Activated T-cell treated with anti-CD3 and anti-CD28 coated beads for 4 hours (primary cell): ENCODE results near the gene GBX1.
A peak's percentile ranks its signal among the peaks of the same experiment; 100 is the strongest.

Experiments
- DNase-seq: peaks from one replicate; pipeline ENCODE4 v3.0.0-alpha.2; 2020

Gene GBX1

DNA sequence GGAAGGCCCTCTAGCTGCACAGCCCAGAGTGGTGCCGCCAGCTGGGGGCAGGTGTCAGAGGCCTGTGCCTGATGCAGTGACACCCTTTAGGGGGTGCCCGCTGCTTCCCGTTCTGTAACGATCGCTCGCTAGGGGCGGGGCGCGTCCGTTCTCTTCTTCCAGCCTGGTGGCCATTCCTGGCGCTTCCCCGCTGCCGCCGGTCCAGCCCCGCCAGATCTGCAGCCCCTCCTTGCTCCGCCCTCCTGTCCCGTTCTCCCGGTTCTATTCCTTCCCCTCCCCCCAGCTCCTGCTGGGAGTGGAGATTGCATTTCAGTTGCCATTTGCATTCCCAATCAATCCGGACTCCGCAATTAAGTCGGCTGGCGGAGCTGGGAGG, 42.0 kb downstream of the GBX1 start:
- no peak for DNase-seq

DNA sequence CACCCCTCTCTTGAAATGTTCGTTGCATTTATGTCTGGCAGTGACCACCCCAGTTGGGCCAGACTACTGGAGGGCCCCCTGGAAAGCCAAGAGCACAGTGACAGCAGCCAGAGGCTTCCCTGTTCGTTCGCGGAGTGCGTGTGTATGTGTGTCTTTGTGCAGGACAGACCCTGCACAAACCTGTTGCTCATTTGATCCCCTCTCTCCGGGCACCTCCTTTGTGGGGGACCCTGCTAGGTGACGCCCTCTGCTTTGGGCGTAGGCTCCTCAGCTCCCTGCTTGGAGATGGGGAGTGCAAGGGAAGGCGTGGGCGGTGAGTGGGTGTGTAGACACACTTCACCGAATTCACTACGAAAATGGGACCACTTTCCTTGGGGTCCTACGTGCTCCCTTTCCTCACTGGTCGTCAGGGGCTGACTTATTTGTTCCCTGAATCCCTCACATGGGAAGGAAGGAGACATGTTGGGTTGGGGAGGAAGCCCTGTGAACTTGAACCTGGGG, 42.5 kb downstream of the GBX1 start:
- no peak for DNase-seq

DNA sequence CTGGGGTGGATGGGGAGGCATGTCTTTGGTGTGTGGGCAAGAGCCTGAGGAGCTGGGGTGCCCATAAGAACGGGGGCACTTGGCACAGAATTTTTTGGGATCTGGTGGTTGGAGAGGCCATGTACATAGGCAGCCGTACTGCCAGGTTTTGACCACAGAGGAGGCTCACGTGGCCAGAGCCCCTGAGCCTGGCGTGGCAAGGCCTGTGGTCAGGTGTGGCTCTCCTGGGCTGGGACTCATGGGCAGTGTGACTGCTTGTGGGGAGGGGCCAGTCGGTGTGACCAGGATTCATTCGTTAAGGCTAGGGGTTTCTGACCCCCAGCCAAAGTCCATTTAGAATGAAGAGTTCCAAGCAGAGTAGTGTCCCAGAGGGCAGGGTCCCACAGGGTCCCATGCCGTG, 43.0 kb downstream of the GBX1 start:
- DNase-seq, result no peak

DNA sequence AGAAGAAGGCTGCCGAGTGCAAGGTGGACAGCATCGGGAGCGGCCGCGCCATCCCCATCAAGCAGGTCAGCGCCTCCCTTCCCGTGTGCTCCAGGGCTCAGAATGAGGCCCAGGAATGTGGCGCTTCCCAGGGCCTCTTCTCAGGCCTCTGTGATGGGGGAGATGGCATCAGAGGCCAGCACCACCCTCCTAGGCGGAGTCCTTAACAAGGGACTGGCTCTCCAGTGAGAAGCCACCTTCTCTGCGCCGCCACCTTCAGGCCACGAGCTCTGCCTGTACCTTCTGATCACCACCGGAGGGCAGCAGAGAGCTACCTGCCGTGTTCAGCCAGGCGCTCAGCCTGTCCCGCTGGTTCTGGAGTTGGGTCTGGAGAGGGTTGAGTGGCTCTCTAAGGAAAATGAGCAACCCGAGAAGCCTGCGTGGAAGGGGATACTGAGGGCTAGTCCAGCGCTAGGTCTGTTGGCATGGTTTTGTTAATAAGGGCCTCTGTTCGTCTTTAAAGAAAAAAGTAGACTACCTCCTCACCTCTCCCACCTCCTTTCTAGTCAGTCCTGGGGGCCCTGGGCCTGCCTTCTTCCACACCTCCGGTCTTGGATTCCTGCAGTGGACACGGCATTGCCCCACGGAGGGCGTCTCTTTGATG, 43.6 kb downstream of the GBX1 start:
- DNase-seq, result peak; percentile 76

DNA sequence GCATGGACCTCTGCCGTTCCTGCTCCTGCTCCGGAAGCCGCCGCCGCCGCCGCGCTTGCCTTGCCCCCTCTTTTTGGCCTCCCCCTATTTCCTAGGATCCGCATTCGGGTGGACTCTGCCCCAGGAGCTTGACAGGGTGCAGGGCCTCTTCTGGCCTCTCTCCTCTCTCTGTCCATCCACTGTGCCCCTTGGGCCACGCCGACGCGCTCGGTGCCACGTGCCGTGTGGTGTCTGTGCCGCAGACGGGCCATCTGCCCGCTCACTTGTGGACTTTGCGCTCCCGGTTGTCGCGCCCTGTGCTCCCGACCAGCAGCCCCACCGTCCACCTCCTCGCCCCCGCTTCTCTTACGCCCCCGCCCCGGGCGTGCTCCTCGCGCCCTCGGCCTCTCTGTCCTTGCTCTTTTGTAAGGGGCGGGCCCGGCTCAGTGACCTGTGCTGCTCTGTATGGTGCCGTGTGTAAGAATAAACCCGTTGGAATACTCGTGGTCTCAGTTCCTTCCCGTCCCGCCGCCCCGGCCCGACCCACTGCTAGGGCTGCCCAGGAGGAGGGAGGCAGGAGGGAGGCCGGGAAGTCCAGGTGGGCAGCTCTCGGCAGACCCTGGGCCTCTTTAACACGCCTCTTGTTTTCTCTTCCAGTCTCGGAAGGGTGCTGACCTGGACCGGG, 44.2 kb downstream of the GBX1 start:
- DNase-seq, result no peak

DNA sequence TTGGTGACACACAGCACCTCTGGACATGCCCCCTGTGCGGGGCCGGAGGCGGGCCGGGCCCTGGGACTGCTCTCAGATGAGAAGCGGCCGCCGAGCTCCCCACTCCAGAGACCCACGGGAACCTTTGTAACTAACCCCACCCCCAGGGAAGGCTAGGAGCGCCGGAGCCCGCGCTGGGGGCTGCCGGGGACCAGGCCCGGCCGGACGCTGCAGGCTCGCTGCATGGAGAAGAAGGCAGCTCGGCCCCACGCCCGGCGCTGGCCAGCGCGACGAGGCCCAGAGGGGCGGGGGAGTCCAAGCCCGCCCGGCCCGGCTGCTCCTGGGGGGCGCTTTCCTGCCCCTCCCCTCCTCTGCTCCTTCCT, 44.7 kb downstream of the GBX1 start:
- DNase-seq, result no peak

DNA sequence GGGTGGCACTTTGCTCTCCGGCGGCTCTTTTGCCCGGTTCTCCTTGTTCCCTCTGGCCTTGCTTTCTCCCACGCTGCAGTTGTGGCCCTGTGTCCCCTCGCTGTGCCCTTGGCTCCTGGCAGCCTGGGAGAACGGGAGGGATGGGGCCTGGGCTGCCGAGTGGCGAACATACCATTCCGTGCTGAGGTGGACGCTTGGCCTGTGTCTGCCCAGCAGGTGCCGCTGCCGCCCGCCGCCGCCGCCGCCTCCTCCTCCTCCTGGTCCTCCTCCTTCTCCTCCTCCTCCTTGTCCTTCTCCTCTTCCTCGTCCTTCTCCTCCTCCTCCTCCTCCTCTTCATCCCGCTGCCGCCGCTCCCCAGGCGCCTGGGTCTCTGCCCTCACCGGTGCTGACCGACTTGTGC, 45.2 kb downstream of the GBX1 start:
- no peak for DNase-seq

DNA sequence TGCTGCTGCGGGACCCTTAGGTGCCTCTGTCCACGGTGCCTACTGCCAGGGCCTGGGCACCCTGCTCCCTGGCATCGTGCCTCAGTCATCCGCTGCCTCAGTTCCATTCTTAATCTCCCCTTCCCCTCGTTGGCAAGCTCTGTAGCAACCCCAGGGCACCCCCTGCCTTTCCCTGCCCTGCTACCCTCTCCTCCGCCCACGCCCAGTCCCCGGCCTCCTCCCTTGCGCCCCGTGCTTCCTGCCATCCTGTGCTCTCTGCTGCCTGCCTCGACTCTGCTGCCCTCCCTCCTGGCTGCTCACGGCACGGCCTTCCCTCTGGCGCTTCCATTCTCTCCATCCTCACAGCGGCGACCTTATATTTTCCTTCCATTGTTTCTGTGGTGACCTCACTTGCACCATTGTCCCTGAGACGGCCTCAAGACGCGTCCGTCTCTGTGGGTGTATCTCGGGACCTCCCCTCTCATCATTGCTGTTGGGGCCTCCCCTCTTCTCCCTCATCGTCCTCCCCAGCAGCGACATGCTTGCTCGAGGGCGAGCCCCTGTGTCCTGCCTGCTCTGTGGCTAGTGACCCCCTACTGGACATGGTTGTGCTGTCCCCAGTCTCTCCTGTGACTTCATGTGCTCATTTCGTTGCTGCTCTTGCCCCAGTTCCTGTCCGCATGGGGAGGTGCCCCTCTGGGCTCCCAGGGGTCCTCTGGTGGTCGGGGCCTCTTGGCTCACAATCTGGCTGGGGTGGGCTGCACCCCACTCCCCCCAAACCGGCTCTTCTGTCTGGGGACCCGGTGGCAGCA, 45.9 kb downstream of the GBX1 start:
- no peak for DNase-seq

DNA sequence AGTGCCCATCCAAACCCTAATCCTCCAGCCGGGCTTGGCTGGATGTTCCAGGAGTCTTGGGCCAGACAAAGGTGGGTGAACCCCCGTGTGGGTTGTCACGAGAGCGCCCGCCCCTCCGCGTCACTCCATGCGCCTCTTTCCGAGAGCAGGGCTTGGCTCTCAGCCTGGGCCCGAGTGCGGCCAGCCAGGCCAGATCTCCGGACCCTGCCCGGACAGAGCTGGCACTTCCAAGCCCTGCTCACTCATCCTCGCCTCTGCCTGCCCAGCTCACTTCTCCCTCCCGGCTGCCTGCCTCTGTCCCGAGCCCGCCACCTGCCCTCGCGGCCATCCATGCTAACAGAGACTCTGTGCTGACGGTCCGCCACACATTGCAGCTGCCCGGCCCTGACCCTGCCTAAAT, 46.6 kb downstream of the GBX1 start:
- DNase-seq, result no peak

DNA sequence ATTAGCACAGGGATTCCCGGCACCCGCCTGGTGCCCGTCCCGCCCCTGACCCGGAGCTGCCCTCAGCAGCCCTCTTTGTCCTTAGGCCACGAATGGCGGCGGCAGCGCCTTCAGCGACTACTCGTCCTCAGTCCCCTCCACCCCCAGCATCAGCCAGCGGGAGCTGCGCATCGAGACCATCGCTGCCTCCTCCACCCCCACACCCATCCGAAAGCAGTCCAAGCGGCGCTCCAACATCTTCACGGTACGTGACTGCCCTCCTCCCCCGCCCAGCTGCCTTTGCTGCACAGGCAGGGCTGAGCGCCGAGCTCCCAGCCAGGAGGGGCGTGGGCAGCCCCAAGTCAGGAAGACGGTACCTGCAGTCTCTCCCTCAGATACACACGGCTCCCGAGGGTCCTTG, 47.6 kb downstream of the GBX1 start:
- no peak for DNase-seq

DNA sequence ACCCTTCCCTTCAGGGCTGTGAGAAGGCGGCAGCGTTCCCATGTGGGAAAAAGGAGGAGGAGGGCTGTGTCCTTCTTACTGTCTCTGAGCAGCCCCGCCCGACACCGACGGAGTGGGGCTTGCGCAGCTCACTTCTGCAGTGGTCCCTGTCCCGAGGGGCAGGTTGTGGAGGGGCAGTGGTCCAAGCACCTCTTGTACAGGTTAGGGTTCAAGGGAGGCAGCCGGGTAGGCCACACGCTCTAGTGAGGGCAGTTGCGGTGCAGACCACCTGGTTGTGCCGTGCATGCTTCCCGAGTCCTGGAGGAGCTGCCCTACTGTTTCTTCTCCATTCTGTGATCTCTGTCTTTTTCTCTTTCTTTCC, 48.5 kb downstream of the GBX1 start:
- no peak for DNase-seq

DNA sequence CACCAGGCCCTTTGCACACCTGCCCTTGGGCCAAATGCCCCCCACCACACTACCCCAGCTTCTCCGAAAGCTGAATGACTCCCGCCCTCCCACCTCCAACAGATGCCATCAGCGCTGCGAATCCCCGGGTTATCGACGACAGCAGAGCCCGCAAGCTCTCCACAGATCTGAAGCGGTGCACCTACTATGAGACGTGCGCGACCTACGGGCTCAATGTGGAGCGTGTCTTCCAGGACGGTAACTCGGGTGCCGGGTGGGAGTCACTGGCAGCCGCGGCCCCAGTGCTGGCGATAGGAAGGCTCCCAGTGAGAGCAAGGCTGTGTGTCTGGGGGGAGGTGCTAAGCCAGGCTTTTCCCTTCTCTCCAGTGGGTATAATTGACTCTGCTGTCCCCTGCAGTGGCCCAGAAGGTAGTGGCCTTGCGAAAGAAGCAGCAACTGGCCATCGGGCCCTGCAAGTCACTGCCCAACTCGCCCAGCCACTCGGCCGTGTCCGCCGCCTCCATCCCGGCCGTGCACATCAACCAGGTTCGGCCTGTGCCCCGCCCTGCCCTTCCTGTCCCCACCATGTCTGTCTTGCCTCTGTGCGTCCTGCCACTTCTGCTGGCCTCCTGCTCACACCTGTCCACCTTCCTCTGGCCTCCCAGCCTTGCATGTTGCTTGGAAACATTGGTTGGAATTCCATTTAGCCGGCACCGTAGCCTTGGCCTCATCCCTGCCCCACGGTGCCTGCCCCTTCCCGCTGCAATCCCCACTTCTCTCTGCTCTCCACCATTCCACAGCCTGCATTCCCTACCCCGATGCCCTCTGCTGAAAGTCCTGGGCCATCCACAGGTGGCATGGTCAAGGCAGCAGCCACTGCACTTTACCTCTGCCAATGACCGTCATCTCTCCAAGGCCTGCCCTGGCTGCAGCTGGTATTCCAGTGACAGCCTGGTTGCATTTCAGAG, 49.1 kb downstream of the GBX1 start:
- DNase-seq, result no peak

DNA sequence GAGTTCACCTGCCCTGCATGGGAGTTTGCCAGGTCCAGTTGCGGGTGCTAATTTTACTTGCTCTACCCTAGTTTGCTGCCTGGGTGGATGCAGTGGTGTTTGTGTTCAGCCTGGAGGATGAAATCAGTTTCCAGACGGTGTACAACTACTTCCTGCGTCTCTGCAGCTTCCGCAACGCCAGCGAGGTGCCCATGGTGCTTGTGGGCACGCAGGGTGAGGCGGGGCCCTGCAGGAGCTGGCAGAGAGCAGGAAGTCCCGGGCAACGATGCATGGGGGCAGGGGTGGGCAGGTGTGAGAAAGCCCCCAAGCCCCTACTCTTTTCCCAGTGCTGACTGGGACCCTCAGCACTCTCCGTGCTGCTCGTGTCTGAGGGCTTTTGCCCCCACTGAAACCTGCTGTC, 49.9 kb downstream of the GBX1 start:
- DNase-seq, result no peak

DNA sequence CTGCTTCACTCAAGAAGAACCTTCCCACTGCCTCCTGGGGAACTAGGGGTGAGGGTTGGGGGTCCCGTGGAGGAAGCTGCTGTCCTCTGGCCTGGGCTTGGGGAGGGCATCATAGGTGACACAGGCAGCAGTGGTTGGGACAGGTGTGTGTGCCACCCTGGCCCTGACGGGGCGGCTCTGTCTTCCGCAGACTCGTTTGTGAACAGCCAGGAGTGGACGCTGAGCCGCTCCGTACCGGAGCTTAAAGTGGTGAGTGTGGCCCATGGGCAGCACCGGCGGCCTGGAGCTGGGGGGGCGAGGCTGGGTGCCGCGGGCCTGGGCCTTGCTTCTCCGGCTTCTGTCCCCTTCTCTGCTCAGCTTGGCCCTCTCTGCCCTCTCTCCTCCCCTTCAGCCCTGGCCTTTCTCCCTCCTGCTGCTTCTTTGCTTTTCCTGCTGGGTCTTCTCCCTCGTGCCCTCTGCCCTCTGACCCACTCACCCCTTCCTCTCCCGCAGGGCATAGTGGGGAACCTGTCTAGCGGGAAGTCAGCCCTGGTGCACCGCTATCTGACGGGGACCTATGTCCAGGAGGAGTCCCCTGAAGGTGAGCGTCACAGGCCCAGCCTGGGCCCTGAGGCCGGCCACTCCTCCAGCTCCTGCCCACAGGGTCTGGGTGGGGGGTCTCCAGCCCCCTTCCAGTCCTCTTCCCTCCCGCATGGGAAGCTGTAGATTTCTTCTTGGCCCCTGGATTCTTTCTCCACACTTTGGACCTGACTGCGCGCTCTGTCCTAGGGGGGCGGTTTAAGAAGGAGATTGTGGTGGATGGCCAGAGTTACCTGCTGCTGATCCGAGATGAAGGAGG, 50.7 kb downstream of the GBX1 start:
- no peak for DNase-seq

DNA sequence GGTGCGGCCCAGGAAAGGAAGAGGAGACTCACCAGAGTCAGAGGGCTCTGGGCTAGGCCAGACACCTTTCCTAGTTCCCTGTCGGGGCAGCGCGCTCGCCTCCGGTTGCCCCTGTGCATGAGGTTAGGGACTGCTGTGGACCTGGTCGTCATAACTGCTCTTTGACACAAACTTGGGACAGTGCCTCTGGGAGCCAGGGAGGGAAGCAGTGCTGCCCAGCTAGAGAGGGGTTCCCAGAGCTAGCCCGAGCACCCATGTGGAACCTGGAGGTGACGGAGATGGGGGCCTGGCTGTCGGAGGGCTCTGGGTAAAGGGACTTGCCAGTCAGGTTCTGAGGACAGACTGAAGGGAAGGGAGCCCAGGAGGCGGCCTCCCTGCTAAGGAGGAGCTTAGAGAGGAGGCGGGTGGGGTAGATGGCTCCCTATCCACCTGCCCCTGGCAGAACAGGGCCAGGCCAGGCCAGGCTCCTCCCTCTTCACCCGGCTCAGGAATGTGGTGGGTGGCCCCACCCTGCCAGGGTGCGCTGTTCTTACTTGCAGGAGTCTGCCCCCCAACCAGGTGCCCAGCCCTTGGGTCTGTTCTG, 51.6 kb downstream of the GBX1 start:
- DNase-seq, result no peak

DNA sequence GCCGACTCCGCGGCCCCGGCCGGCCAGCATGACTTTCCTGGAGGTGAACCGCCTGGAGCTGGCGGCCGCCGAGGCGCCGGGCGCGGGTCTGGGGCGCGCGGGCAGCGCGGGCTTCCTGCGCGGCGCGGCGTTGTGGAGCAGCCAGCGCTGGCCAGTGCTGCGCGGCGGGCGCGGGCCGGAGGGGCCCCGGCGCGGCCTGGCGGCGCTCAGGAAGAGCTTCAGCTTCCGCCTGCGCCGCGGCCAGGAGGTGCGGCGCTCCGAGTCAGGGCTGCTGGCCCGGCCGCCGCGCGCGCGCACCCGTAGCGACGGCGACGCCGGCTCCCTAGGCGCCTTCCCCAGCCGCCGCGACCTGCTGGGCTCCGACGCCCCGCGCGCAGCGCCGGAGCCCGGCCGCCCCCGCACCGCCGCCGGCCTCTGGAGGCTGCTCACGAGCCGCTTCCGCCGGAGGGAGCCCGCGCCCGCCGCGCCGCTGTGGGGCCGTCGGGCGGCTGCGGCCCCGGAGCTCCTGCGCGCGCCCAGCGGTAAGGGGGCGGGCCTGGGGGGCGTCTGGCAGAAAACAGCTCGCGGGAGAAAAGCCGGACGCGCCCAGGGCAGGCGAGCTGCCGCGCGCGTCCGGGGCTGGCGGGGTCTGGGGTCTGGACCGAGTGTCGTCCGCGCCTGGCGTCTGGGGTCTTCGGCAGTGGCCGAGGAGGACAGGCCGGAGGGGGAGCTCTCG, 52.2 kb downstream of the GBX1 start:
- no peak for DNase-seq

DNA sequence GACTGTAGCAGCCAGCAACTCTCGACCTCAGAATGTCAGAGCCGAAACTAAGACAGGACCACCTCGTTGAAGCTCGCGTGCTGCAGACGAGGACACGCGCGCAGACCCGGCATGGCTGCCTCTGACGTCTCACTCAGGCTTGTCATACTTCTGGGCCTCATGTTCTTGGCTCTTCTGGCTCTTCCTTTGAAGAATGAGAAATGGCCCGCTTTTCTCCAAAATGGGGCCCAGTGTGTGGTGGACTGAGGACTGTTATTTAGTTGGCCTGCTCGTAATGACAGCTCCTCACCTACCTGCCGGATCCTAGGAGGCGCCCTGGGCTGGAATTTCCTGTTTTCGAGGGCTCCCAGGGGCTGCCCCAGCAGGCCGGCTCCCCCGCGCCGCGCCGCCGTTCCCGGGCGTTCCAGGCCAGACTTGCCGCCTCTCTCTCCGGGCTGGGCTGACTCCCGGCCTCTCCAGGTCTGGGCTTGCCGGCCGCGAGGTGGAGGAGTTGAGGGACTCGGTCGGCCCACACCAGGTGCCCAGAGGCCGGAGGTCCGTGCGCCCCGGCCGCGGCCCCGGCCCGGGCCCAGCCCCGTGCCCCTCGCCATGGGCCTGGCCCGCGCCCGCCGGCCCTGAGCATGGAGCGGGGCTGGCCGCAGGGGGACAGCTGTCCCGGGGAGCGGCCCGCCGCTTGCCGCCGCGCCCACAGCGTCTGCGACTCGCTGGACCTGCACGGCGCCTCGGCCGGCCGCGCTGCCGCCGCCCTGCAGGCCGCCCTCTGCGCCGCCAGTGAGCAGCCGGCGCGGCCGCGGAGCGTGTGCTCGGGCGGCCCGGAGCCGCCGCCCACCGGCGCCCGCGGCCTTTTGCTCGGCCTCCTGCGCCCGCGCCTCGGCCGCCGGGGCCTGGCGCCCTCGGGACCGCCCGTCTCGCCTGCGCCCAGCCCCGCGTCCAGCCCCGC, 53.1 kb downstream of the GBX1 start:
- no peak for DNase-seq

DNA sequence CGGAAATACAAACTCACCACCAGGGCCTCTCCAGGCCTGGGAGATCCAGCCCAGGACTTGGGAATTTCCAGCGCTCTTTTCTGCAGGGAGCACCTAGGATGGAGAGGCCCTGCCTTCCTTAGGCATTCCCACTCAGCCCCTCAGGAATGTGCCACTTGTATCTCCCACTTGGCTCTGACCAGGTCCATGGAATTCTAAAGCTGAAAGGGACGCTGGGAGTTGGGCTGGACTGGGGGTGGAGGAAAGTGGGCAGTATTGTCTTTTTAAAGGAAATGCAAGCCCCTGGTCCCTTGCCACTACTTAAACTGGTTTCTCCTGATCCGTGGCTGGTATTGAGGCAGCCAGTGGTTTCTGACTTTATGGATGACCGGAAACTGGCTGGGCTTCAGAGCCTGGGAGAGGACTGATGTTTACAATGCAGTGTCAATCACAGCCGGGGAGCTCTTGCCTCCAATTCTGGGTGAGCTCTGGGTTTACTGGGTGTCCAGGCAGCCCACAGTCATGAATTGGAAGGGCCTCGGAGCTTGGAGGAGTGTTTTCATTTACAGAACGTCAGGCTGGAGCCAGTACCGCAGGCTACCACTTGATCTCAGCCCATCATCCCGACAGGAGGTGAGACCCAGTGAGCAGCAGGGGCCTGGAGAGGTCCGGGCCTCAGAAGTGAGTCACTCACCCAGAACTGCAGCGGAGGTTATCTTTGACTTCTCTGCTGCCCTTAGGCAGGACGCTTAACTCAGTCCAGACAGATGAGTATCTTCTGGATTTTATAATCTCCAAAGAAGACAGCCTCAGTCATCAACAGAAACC, 53.9 kb downstream of the GBX1 start:
- no peak for DNase-seq
